ENCODE measurements around the gene EDIL3.
A peak's percentile ranks its signal among the peaks of the same experiment; 100 is the strongest.

Gene EDIL3

DNA sequence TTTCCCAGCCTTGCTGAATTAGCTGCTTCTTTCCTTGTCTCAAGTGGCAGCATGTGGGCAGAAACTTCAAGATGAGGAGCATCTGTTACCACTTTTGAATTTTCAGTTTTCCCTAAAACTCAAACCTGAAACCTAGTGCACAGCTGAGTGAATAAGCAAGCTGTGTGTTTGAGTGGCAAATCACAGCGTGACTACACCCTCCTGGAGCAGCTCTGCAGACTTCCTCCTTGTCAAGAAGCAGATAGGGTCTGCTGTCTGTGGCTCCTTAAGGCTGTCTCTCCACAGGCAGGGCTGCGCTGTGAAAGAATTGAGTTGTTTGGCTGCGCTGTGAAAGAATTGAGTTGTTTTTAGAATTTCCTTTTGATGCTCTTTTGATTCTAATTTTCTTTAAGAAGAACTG, 484.4 kb downstream of the EDIL3 start:
- peak; percentile 10 for DNase-seq (ENCODE audit: low spot score)

DNA sequence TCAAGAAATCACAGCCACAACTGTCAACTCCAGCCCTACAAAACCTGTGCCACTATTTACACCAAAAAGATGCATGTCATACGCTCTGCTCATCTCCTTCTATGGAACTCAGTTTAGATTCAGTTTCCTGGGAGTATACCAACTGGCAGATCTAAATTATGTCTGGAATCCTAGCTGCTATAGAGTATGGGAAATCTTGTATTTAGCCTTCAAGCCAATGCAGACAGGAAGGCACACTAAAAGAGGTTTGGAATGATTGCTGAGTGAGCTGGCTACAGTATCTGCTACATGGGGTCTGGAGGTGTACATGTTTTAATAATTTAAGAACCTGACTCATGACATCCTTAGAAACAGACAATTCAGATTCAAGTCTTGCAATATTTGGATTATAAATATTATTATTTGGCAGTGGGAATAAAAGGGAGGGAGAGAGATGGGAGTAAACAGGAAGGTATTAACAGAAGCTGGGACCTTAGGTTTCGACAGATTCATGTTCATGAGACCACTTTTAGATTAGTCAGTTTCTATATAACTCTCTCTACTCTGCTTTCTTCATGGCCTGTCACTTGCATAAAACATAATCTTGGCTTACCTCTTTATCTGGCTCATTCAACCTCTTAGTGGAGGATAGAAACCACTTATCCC, 485.2 kb downstream of the EDIL3 start:
- no peak for DNase-seq (ENCODE audit: low spot score)

DNA sequence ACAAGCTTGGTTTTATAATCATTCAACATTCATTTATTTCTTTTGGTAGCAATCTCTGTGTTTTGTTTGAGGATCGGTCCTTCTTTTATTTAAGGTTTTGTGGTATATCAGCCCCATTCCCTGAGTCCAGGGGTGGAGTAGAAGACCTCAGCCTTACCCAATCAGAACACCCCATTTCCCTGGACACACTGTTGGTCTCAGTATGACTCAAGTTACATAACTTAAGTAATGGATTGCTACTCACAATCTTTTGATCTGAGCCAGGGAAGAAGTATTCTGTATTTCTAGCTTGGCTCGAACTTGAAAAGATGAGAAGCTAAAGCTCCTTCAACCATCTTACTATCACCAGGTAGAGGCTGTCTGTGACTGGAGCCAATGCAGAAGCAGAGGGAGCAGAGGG, 488.8 kb downstream of the EDIL3 start:
- DNase-seq (ENCODE audit: low spot score), result no peak

DNA sequence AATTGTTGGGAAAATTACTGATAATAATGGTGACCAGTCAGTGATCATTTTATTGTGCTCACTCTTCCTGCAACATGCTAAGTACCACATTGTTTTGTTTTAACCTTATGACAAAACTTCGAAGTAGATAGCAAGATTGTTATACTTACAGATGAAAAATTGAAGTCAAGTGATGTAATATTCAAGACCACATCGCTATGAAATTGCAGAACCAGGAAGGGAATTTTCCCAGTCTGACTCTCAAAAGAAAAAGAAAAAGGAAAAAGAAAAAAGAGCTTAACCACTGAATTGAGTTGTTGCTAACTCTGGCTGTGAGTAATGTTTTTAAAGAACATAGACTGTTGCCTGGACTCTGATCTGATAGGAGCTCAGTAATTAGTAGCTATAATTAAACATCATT, 493.4 kb downstream of the EDIL3 start:
- DNase-seq (ENCODE audit: low spot score), result no peak
